ENCODE measurements around the gene GNA15.

- TF ChIP-seq CTCF (IDR thresholded peaks at IDR 0.05) (peak; percentile 80 to 84 (median 82)), POLR2A (IDR thresholded peaks at IDR 0.05) (no peak)
These were observed 27.1 kb upstream of the GNA15 start for GRCh38 chr19:3108775-3109174.
